ENCODE measurements around the gene TMPRSS6.
A peak's percentile ranks its signal among the peaks of the same experiment; 100 is the strongest.

Gene TMPRSS6

GRCh38 chr22:37101311-37102066 is 8.0 kb downstream of the TMPRSS6 start:
- Histone ChIP-seq H2AFZ (ENCODE audit: low read length) (no peak overlapping the region), H4K20me1 (ENCODE audit: insufficient read depth, low read length) (no peaks in the 10 kb centered on the region), H3F3A (ENCODE audit: insufficient read depth, low read length) (no peaks in the 10 kb centered on the region), H3K9me3 (ENCODE audit: low read length) (no peaks in the 10 kb centered on the region), H3K4me2 (ENCODE audit: low read length) (no peak overlapping the region), H3K36me3 (ENCODE audit: insufficient read depth, low read length) (no peaks in the 10 kb centered on the region), H3K4me3 (ENCODE audit: low read depth, low read length, poor library complexity, severe bottlenecking) (no peak overlapping the region), H3K27me3 (ENCODE audit: insufficient read depth, low read length) (no peaks in the 10 kb centered on the region; the same call in 1 of the 2 replicates), H3K9me2 (ENCODE audit: low read depth, low read length) (no peaks in the 10 kb centered on the region), H3K27ac (ENCODE audit: low read depth, low read length, poor library complexity, severe bottlenecking) (no peak overlapping the region), H3K9ac (ENCODE audit: low read length) (no peak overlapping the region), H3K4me1 (ENCODE audit: insufficient read depth, low read length, severe bottlenecking) (no peaks in the 10 kb centered on the region), H3K79me2 (ENCODE audit: insufficient read depth, low read length) (no peaks in the 10 kb centered on the region)
- TF ChIP-seq, protein P1, sequence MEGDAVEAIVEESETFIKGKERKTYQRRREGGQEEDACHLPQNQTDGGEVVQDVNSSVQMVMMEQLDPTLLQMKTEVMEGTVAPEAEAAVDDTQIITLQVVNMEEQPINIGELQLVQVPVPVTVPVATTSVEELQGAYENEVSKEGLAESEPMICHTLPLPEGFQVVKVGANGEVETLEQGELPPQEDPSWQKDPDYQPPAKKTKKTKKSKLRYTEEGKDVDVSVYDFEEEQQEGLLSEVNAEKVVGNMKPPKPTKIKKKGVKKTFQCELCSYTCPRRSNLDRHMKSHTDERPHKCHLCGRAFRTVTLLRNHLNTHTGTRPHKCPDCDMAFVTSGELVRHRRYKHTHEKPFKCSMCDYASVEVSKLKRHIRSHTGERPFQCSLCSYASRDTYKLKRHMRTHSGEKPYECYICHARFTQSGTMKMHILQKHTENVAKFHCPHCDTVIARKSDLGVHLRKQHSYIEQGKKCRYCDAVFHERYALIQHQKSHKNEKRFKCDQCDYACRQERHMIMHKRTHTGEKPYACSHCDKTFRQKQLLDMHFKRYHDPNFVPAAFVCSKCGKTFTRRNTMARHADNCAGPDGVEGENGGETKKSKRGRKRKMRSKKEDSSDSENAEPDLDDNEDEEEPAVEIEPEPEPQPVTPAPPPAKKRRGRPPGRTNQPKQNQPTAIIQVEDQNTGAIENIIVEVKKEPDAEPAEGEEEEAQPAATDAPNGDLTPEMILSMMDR (IDR thresholded peaks at IDR 0.05; ENCODE audit: low read length): no peak

DNA sequence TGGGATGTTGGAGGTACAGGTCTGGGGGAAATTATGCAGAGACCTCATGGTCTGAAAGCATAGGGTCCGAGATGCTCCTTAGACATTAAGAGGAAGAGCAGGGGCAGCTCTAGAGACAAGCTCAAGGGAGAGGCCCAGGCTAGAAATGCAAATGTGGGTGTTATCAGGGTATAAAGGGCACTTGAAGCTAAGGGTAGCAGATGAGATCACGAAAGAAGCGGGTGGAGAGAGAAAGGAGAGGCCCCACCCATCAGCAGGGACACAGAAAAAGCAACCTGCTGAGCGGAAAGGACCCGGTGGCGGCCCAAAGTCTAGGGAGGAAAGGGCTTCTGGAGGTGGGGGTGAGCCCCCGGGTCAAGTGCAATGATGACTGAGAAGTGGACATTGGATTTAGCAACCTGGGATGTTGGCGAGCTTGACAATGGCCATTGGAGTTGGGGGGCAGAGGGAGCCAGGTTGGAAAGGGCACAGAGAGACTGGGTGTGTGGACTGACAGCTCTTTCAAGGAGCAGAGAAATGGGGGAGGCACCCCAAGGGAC is 8.9 kb downstream of the TMPRSS6 start:
- no peaks in the 10 kb centered on the region for H3K36me3 ChIP-seq (ENCODE audit: insufficient read depth, low read length)
- no peak overlapping the region for H3K9ac ChIP-seq (ENCODE audit: low read length)
- H3K9me3 ChIP-seq (ENCODE audit: low read length): no peaks in the 10 kb centered on the region
- no peaks in the 10 kb centered on the region for H4K20me1 ChIP-seq (ENCODE audit: insufficient read depth, low read length)
- H3K27ac ChIP-seq (ENCODE audit: low read depth, low read length, poor library complexity, severe bottlenecking): no peak overlapping the region
- no peak overlapping the region for H3K4me3 ChIP-seq (ENCODE audit: low read depth, low read length, poor library complexity, severe bottlenecking)
- H2AFZ ChIP-seq (ENCODE audit: low read length): no peak overlapping the region
- H3K4me2 ChIP-seq (ENCODE audit: low read length): no peak overlapping the region
- no peaks in the 10 kb centered on the region; the same call in 1 of the 2 replicates for H3K27me3 ChIP-seq (ENCODE audit: insufficient read depth, low read length)
- TF ChIP-seq EZH2 (IDR thresholded peaks at IDR 0.05; ENCODE audit: borderline replicate concordance, low read length): no peak
- no peaks in the 10 kb centered on the region for H3K79me2 ChIP-seq (ENCODE audit: insufficient read depth, low read length)
- no peaks in the 10 kb centered on the region for H3K9me2 ChIP-seq (ENCODE audit: low read depth, low read length)
- no peaks in the 10 kb centered on the region for H3K4me1 ChIP-seq (ENCODE audit: insufficient read depth, low read length, severe bottlenecking)
- no peaks in the 10 kb centered on the region for H3F3A ChIP-seq (ENCODE audit: insufficient read depth, low read length)

DNA sequence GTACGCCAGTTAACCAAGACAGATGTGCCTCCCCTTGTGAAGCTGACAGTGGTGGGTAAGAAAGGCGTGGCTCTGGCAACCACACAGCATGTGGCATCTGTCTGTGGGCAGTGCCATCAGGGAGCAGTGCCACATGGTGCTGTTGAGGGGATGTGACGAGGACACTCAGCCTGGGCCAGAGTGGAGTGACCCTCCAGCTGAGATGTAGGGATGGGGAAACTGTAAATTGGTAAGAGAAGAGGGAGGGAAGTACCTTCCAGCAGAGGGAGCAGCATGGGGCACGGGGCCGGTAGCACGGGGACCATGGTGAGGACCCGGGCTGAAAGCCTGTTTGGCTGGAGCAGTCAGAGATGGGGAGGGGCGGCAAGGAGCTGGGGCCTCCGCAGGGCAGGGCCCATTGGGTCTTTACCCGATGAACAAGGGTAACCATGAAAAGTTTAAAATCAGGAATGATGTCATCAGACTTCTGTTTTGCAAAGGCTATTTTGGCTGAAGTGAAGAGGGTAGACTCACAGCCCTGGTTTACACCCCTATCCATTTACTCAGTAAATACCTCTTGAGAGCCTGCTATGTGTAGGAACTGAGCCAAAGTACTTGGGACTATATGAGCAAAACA is 10.4 kb downstream of the TMPRSS6 start:
- H3K36me3 ChIP-seq (ENCODE audit: insufficient read depth, low read length): no peaks in the 10 kb centered on the region
- no peaks in the 10 kb centered on the region for H3K79me2 ChIP-seq (ENCODE audit: insufficient read depth, low read length)
- no peaks in the 10 kb centered on the region for H3K9me2 ChIP-seq (ENCODE audit: low read depth, low read length)
- no peak overlapping the region for H2AFZ ChIP-seq (ENCODE audit: low read length)
- no peaks in the 10 kb centered on the region for H3K9me3 ChIP-seq (ENCODE audit: low read length)
- no peak overlapping the region for H3K4me3 ChIP-seq (ENCODE audit: low read depth, low read length, poor library complexity, severe bottlenecking)
- H3K27ac ChIP-seq (ENCODE audit: low read depth, low read length, poor library complexity, severe bottlenecking): no peak overlapping the region
- H3K9ac ChIP-seq (ENCODE audit: low read length): no peak overlapping the region
- TF ChIP-seq EZH2 (IDR thresholded peaks at IDR 0.05; ENCODE audit: borderline replicate concordance, low read length): no peak
- TF ChIP-seq, protein P1 (IDR thresholded peaks at IDR 0.05; ENCODE audit: low read length): peak; percentile 31; the same call in 1 of the 2 replicates
- H3K4me2 ChIP-seq (ENCODE audit: low read length): no peak overlapping the region
- no peaks in the 10 kb centered on the region for H3K4me1 ChIP-seq (ENCODE audit: insufficient read depth, low read length, severe bottlenecking)
- no peaks in the 10 kb centered on the region for H3F3A ChIP-seq (ENCODE audit: insufficient read depth, low read length)
- H4K20me1 ChIP-seq (ENCODE audit: insufficient read depth, low read length): no peaks in the 10 kb centered on the region
- H3K27me3 ChIP-seq (ENCODE audit: insufficient read depth, low read length): no peaks in the 10 kb centered on the region; the same call in 1 of the 2 replicates
